HUES48 (cell line): Measurements from ENCODE around the gene PTPN1.

Source experiments
- H3K27ac ChIP-seq: one replicate; pipeline ENCODE4 v1.7.0; 2013; ENCODE audit warnings: low read depth, low read length, inconsistent platforms
- H3K27me3 ChIP-seq: 2 replicates; pipeline ENCODE4 v1.6.1; 2013; ENCODE audit warnings: mild to moderate bottlenecking, low read length; ENCODE audit not compliant: control insufficient read depth, insufficient read depth
- H3K36me3 ChIP-seq: 2 replicates; pipeline ENCODE4 v1.6.1; 2013; ENCODE audit warnings: low read length; ENCODE audit not compliant: control insufficient read depth, insufficient read depth
- H3K4me1 ChIP-seq: 2 replicates; pipeline ENCODE4 v1.6.1; 2013; ENCODE audit warnings: mild to moderate bottlenecking, low read length; ENCODE audit not compliant: control insufficient read depth, insufficient read depth
- H3K4me3 ChIP-seq: 2 replicates; pipeline ENCODE4 v1.5.1; 2013; ENCODE audit warnings: mild to moderate bottlenecking, low read depth, low read length
- H3K9ac ChIP-seq: 2 replicates; pipeline ENCODE4 v1.6.1; 2013; ENCODE audit warnings: mild to moderate bottlenecking, low read depth, low read length, moderate library complexity
- H3K9me3 ChIP-seq: 2 replicates; pipeline ENCODE4 v1.6.1; 2013; ENCODE audit warnings: low read length; ENCODE audit not compliant: control insufficient read depth, insufficient read depth

Gene PTPN1

GRCh38 chr20:50509923-50510705 is at the start of gene PTPN1:
TSS of gene PTPN1 (plus strand) at chr20:50510383. CDS start at chr20:50510528, 145 bp downstream.
- Histone ChIP-seq H3K27ac (peak within 1 kb of the TSS; percentile 86), H3K36me3 (no peaks in the 10 kb centered on the region), H3K4me3 (peak within 1 kb of the TSS; percentile 99), H3K9ac (peak within 1 kb of the TSS; percentile 83), H3K4me1 (peaks cover 18% of the 10 kb centered on the region; the same call in 1 of the 2 replicates), H3K9me3 (no peaks in the 10 kb centered on the region), H3K27me3 (no peaks in the 10 kb centered on the region)

GRCh38 chr20:50460608-50461267 is 49.4 kb upstream of the PTPN1 start:
- Histone ChIP-seq H3K36me3 (no peaks in the 10 kb centered on the region), H3K4me1 (peaks cover 6% of the 10 kb centered on the region; the same call in 1 of the 2 replicates), H3K27me3 (no peaks in the 10 kb centered on the region), H3K9me3 (no peaks in the 10 kb centered on the region), H3K4me3 (no peak overlapping the region), H3K9ac (no peak overlapping the region), H3K27ac (no peak overlapping the region)

GRCh38 chr20:50462093-50462690 is 48.0 kb upstream of the PTPN1 start:
- Histone ChIP-seq H3K27ac (no peak overlapping the region), H3K27me3 (no peaks in the 10 kb centered on the region)

GRCh38 chr20:50464026-50464724 is 46.0 kb upstream of the PTPN1 start:
- no peaks in the 10 kb centered on the region for H3K36me3 ChIP-seq
- no peak overlapping the region for H3K27ac ChIP-seq
- no peaks in the 10 kb centered on the region for H3K4me1 ChIP-seq
- H3K9ac ChIP-seq, result no peak overlapping the region
- no peaks in the 10 kb centered on the region for H3K9me3 ChIP-seq
- no peak overlapping the region for H3K4me3 ChIP-seq
- no peaks in the 10 kb centered on the region for H3K27me3 ChIP-seq

More at GRCh38 chr20:50462093-50462690, 48.0 kb upstream of the PTPN1 start:
- H3K4me3 ChIP-seq, result no peak overlapping the region
- H3K9ac ChIP-seq, result no peak overlapping the region
- peaks cover 2% of the 10 kb centered on the region; the same call in 1 of the 2 replicates for H3K4me1 ChIP-seq
- no peaks in the 10 kb centered on the region for H3K9me3 ChIP-seq
- no peaks in the 10 kb centered on the region for H3K36me3 ChIP-seq

GRCh38 chr20:50464725-50465650 is 45.2 kb upstream of the PTPN1 start:
- no peaks in the 10 kb centered on the region for H3K4me1 ChIP-seq
- H3K36me3 ChIP-seq, result no peaks in the 10 kb centered on the region
- no peak overlapping the region for H3K4me3 ChIP-seq
- no peak overlapping the region for H3K27ac ChIP-seq
- H3K9ac ChIP-seq, result no peak overlapping the region
- H3K27me3 ChIP-seq, result no peaks in the 10 kb centered on the region
- H3K9me3 ChIP-seq, result no peaks in the 10 kb centered on the region

- H3K4me3 ChIP-seq, result no peak overlapping the region
- no peaks in the 10 kb centered on the region for H3K4me1 ChIP-seq
- no peaks in the 10 kb centered on the region for H3K36me3 ChIP-seq
- no peaks in the 10 kb centered on the region for H3K27me3 ChIP-seq
- H3K9me3 ChIP-seq, result no peaks in the 10 kb centered on the region
- H3K27ac ChIP-seq, result no peak overlapping the region
- H3K9ac ChIP-seq, result no peak overlapping the region
Observed at GRCh38 chr20:50467174-50467573, 43.0 kb upstream of the PTPN1 start.

GRCh38 chr20:50467718-50468356 is 42.3 kb upstream of the PTPN1 start:
- Histone ChIP-seq H3K27ac (no peak overlapping the region), H3K4me1 (no peaks in the 10 kb centered on the region), H3K36me3 (no peaks in the 10 kb centered on the region), H3K9me3 (no peaks in the 10 kb centered on the region), H3K4me3 (no peak overlapping the region), H3K9ac (no peak overlapping the region), H3K27me3 (no peaks in the 10 kb centered on the region)

- Histone ChIP-seq H3K4me3 (no peak overlapping the region), H3K36me3 (no peaks in the 10 kb centered on the region), H3K27me3 (no peaks in the 10 kb centered on the region), H3K4me1 (no peaks in the 10 kb centered on the region), H3K27ac (no peak overlapping the region), H3K9ac (no peak overlapping the region), H3K9me3 (no peaks in the 10 kb centered on the region)
Observed at GRCh38 chr20:50468378-50468798, 41.8 kb upstream of the PTPN1 start.

GRCh38 chr20:50469176-50469723 is 40.9 kb upstream of the PTPN1 start:
- Histone ChIP-seq H3K36me3 (no peaks in the 10 kb centered on the region), H3K9ac (no peak overlapping the region), H3K4me3 (no peak overlapping the region), H3K27ac (no peak overlapping the region), H3K27me3 (no peaks in the 10 kb centered on the region), H3K9me3 (no peaks in the 10 kb centered on the region), H3K4me1 (no peaks in the 10 kb centered on the region)
